Activated B cell treated with CpG ODN at 0.5 μM for 24 hours (primary cell): ENCODE data around the gene TMEM169. TPM values are rescaled to one million over a fixed set of nuclear protein-coding genes. Genes with fewer than 3 reads are reported as not detected.
A peak's percentile ranks its signal among the peaks of the same experiment; 100 is the strongest.

Experiments
- ATAC-seq: fragments of 200-7000 bp; cut with Tn5 transposase; one replicate; pipeline ENCODE4 v1.10.0; 2021; ENCODE audit warnings: low read depth, mild to moderate bottlenecking, moderate library complexity
- CTCF ChIA-PET: fragments of 350-600 bp; sonication (Branson Sonifier 250); formaldehyde crosslinking; loops from one replicate; lab custom pipeline; 2021; ENCODE audit warnings: antibody characterized with exemption; lab: Charles Lee
- POLR2A ChIA-PET: fragments of 350-600 bp; sonication (Branson Sonifier 250); formaldehyde crosslinking; loops from one replicate; lab custom pipeline; 2021; ENCODE audit warnings: antibody characterized with exemption; lab: Charles Lee
- DNase-seq: peaks from one replicate; pipeline ENCODE4 v3.0.0; 2022
- H3K27ac Mint-ChIP-seq: one replicate; pipeline ENCODE4 v1.8.0; 2020; ENCODE audit warnings: mixed read lengths
- H3K27me3 Mint-ChIP-seq: one replicate; pipeline ENCODE4 v1.8.0; 2021; ENCODE audit warnings: mixed read lengths
- H3K36me3 Mint-ChIP-seq: one replicate; pipeline ENCODE4 v1.8.0; 2021; ENCODE audit warnings: low read depth, mixed read lengths
- H3K4me1 Mint-ChIP-seq: one replicate; pipeline ENCODE4 v1.8.0; 2021; ENCODE audit warnings: mixed read lengths
- H3K4me3 Mint-ChIP-seq: one replicate; pipeline ENCODE4 v1.8.0; 2020; ENCODE audit warnings: mild to moderate bottlenecking, mixed read lengths
- H3K9me3 Mint-ChIP-seq: one replicate; pipeline ENCODE4 v1.8.0; 2020; ENCODE audit warnings: mixed read lengths
- intact Hi-C: fragments of 100-400 bp; cut with micrococcal nuclease; formaldehyde crosslinking; loops from one replicate; pipeline ENCODE4 v1.15.1; 2024
- total RNA-seq: library from RNA; stranded (reverse); gene quantifications from 2 replicates; pipeline ENCODE4 v1.2.3, GENCODE V29; 2022
- TF ChIP-seq, protein P1 (sequence below): fragments of 200-600 bp; IDR thresholded peaks from one replicate; pipeline ENCODE4 v1.8.0; 2022; ENCODE audit warnings: antibody characterized with exemption, mild to moderate bottlenecking

Gene TMEM169
- total RNA-seq, 1 donor from 2014 or later, result 0.40 TPM

GRCh38 chr2:216057688-216058193, 24.0 kb upstream of the TMEM169 start:
- no peaks in the 10 kb centered on the region for H3K27me3 Mint-ChIP-seq
- ChIA-PET POLR2A (interaction anchor here (0.6 to 2.2 kb wide), 5 partner anchors 21 to 447 kb away, joined by 3 to 7 read pairs (median 4); partner anchors contain the start of gene XRCC5), CTCF (interaction anchor here (0.9 to 1.1 kb wide), 2 partner anchors 12 to 57 kb away, joined by 3 to 4 read pairs; no protein-coding TSS in a partner anchor)
- TF ChIP-seq, protein P1, sequence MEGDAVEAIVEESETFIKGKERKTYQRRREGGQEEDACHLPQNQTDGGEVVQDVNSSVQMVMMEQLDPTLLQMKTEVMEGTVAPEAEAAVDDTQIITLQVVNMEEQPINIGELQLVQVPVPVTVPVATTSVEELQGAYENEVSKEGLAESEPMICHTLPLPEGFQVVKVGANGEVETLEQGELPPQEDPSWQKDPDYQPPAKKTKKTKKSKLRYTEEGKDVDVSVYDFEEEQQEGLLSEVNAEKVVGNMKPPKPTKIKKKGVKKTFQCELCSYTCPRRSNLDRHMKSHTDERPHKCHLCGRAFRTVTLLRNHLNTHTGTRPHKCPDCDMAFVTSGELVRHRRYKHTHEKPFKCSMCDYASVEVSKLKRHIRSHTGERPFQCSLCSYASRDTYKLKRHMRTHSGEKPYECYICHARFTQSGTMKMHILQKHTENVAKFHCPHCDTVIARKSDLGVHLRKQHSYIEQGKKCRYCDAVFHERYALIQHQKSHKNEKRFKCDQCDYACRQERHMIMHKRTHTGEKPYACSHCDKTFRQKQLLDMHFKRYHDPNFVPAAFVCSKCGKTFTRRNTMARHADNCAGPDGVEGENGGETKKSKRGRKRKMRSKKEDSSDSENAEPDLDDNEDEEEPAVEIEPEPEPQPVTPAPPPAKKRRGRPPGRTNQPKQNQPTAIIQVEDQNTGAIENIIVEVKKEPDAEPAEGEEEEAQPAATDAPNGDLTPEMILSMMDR, result no peak
- DNase-seq, result peak; percentile 25
- peak overlapping the region; percentile 96 for H3K27ac Mint-ChIP-seq
- peak overlapping the region; percentile 84 for H3K4me3 Mint-ChIP-seq
- peaks cover 29% of the 10 kb centered on the region for H3K4me1 Mint-ChIP-seq
- intact Hi-C loops, result loop anchor here (1.0 to 5.0 kb wide), 4 partner anchors 23 to 355 kb away; partner anchors contain the start of genes PECR, SMARCAL1, TMEM169 and XRCC5
- peaks cover 3% of the 10 kb centered on the region for H3K36me3 Mint-ChIP-seq
- H3K9me3 Mint-ChIP-seq, result no peaks in the 10 kb centered on the region
- ATAC-seq, result peak; percentile 83

GRCh38 chr2:216059233-216059834, 22.4 kb upstream of the TMEM169 start:
- ATAC-seq, result no peak
- Mint-ChIP-seq H3K4me1 (peaks cover 29% of the 10 kb centered on the region), H3K27ac (no peak overlapping the region), H3K4me3 (no peak overlapping the region), H3K36me3 (peaks cover 6% of the 10 kb centered on the region), H3K9me3 (no peaks in the 10 kb centered on the region), H3K27me3 (no peaks in the 10 kb centered on the region)
- CTCF ChIA-PET, result interaction anchor here (1.0 to 2.4 kb wide), 3 partner anchors 21 to 26 kb away, joined by 3 to 11 read pairs (median 6); no protein-coding TSS in a partner anchor
- DNase-seq, result no peak
- TF ChIP-seq, protein P1, result no peak
- POLR2A ChIA-PET, result interaction anchor here (1.4 to 2.2 kb wide), 2 partner anchors 49 to 164 kb away, joined by 5 to 7 read pairs; partner anchors contain the start of gene XRCC5
- intact Hi-C loops, result loop anchor here (5.0 kb wide), 1 partner anchor 353 kb away; the partner anchor contains the start of gene SMARCAL1

- H3K4me1 Mint-ChIP-seq, result peaks cover 4% of the 10 kb centered on the region
- TF ChIP-seq, protein P1, result no peak
- CTCF ChIA-PET, result no interaction called here
- intact Hi-C loops, result no loop called here
- no peak overlapping the region for H3K27ac Mint-ChIP-seq
- peaks cover 16% of the 10 kb centered on the region for H3K36me3 Mint-ChIP-seq
- no peaks in the 10 kb centered on the region for H3K27me3 Mint-ChIP-seq
- POLR2A ChIA-PET, result no interaction called here
- no peak for ATAC-seq
- no peaks in the 10 kb centered on the region for H3K9me3 Mint-ChIP-seq
- DNase-seq, result no peak
- H3K4me3 Mint-ChIP-seq, result no peak overlapping the region
Observed at GRCh38 chr2:216064014-216064630, 17.6 kb upstream of the TMEM169 start.

- H3K9me3 Mint-ChIP-seq, result no peaks in the 10 kb centered on the region
- TF ChIP-seq, protein P1, result no peak
- CTCF ChIA-PET, result no interaction called here
- H3K27me3 Mint-ChIP-seq, result no peaks in the 10 kb centered on the region
- H3K4me1 Mint-ChIP-seq, result no peaks in the 10 kb centered on the region
- DNase-seq (no peak), ATAC-seq (no peak)
- H3K27ac Mint-ChIP-seq, result no peak overlapping the region
- POLR2A ChIA-PET, result no interaction called here
- H3K4me3 Mint-ChIP-seq, result no peak overlapping the region
- intact Hi-C loops, result no loop called here
- peaks cover 16% of the 10 kb centered on the region for H3K36me3 Mint-ChIP-seq
Observed at GRCh38 chr2:216064665-216065064, 17.1 kb upstream of the TMEM169 start.

DNA sequence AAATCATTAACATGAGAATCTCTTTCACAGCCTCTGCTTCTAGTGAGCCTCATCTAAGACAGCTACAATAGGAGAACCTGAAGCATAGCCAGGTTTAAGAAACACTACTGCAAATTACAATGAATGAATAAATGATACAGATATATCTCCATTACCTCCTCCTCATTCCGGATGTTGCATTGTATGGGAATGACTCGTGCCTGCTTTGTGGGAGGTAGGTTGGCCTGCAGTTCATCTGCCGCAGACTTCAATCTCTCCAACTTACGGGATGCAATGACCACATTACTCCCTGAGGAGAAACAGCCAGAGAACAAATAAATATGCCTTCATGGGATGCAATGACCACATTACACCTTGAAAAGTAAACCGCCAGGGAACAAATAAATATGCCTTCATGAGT, 15.5 kb upstream of the TMEM169 start:
- CTCF ChIA-PET, result no interaction called here
- Mint-ChIP-seq H3K27ac (no peak overlapping the region), H3K4me1 (no peaks in the 10 kb centered on the region), H3K4me3 (no peak overlapping the region), H3K27me3 (no peaks in the 10 kb centered on the region), H3K9me3 (no peaks in the 10 kb centered on the region), H3K36me3 (peaks cover 16% of the 10 kb centered on the region)
- TF ChIP-seq, protein P1, result no peak
- DNase-seq (no peak), ATAC-seq (no peak)
- POLR2A ChIA-PET, result no interaction called here
- intact Hi-C loops, result loop anchor here (2.0 kb wide), 1 partner anchor 15 kb away; the partner anchor contains the start of genes PECR and TMEM169
